Heart left ventricle (tissue), 13 donors: ENCODE measurements around the gene LMX1A.

Experiments used
- CTCF ChIP-seq, 12 donors: fragments of 200-600 bp; sonication (generic) in 4 of 12; IDR thresholded peaks; one replicate each; pipeline versions ENCODE4 v1.5.0 to v1.8.0; 2018 to 2022; ENCODE audit warnings: antibody characterized with exemption in 12 of 12, mild to moderate bottlenecking in 5 of 12
- POLR2A ChIP-seq, 2 donors: fragments of 450-650 bp; IDR thresholded peaks; one replicate each; pipeline ENCODE4 v1.6.1; 2017; ENCODE audit warnings: antibody characterized with exemption in 2 of 2, mild to moderate bottlenecking in 2 of 2, moderate library complexity in 2 of 2
- donor health status: ischemic (EF 13 %, LVEDD 7.1; RV severe dilation, severe dysfunction).
- donor health status: DM: no; HTN: yes; CAD: no.
- donor health status: DM: no; HTN: no; CAD: no.
- donor health status: ischemic (EF 25% LVEDD 6.9; RV normal size, moderate dysfunction).
- donor health status: ischemic (EF 25% LVEDD 5.7; RV mildly dilated, moderate dysfunction).
- donor health status: ischemic (EF 35%, LVEDD 5.7; RV mildly dilated, moderate dysfunction).
- donor health status: nonischemic (EF 11% LVEDD 7.7; RV severe dilation, severe dysfunction).
- donor health status: DM: yes; HTN: yes; CAD: no.
- donor health status: PGD.
- donor health status: ischemic (EF 29% LVEDD 5.4; RV normal size, mild dysfunction).
- donor health status: nonischemic (EF 23%, LVEDD 6.1; RV moderate dilation, normal function).

GRCh38 chr1:165383067-165383466 is 26.6 kb upstream of the LMX1A start:
- no peak for TF ChIP-seq CTCF (IDR thresholded peaks at IDR 0.05)
- no peak for TF ChIP-seq POLR2A (IDR thresholded peaks at IDR 0.05)
